ENCODE results near the gene KDM4B.

KDM4B gene

DNA sequence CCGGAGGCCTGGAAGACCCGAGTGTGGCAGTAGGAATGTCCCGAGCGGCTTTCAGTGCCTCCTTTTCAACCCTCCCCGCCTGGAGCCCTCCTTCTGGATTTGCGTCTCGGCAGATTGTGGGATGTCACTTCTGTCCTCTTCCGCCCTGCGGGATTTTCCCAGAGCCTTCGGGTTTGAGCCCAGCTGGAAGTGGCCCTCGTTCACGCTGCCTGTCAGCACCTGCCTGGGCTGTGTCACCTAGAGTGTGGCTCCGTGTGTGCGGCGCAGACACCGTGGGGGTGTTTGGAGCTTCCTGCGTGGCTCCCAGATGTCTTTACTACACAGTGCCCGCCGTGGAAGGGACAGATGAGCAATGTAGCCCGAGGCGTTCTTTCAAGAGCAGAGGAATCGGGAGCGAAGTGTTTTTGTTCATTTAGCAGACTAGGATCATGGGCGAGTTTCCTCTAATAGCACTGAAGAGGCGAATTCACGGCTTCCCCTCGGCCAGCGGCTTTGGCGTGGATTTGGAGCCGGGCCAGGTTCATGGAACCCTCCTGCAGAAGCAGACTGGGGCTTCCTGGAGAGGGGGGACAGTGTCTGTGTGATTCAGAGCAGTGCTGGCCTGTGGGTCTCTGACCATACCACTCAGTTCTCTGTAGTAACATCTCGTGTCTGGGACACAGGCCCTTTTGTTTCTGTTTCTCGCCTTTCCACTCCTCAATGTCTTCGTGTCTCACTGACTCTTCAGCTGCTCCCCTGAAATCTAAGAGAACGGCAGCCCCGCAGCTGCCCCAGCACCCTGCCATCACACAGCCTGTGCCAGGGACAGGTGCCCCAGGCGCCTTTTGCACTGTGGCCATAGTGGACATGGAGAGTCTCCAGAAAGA, 68.0 kb downstream of the KDM4B start:
- no peak for DNase-seq

DNA sequence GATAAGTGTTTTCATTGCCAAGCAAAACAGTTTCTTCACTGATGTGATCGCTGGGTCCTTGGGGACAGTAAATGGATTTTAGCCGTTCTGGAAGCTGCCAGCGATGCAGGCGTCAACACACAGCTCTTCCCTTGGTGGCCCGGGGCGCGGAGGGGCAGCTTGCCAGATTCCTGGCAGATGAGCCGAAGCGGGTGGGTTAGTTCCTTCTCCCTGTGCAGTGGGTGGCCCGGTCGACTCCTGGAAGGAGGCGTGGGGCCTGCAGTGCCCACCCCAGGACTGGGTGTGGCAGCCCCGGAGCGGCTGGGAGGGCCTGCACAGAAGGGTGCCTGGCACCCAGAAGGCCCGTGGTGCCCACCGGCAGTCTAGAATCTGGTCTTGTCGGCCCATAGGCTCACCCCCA, 69.0 kb downstream of the KDM4B start:
- no peak for DNase-seq

DNA sequence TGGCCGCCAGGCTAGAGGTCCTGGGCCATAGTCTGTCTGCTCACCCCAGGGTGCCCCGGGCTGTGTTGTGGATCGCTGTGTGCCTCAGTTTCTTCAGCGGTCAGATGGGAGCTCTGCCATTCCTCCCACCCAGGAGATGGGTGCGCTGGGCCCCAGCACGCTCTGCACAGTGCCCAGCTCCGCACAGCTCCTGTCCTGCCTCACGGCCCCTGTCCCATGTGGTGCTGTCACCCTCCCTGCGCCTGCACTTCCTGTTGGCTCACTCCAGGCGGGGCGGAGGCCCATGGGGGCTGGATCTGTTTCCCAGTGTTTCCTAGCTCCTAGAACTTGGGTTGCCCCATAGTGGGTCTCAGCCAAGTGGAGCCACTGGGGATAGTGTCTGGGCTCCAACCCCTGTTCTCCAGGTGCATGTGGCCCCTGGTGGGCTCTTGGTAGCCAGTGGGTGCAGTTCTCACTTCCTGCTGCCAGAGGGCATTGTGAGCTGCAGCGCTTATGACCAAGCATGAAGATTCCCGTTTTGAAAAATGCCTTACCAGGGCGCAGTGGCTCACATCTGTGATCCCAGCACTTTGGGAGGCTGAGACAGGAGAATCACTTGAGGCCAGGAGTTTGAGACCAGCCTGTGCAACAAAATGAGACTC, 69.8 kb downstream of the KDM4B start:
- DNase-seq: peak; percentile 19

DNA sequence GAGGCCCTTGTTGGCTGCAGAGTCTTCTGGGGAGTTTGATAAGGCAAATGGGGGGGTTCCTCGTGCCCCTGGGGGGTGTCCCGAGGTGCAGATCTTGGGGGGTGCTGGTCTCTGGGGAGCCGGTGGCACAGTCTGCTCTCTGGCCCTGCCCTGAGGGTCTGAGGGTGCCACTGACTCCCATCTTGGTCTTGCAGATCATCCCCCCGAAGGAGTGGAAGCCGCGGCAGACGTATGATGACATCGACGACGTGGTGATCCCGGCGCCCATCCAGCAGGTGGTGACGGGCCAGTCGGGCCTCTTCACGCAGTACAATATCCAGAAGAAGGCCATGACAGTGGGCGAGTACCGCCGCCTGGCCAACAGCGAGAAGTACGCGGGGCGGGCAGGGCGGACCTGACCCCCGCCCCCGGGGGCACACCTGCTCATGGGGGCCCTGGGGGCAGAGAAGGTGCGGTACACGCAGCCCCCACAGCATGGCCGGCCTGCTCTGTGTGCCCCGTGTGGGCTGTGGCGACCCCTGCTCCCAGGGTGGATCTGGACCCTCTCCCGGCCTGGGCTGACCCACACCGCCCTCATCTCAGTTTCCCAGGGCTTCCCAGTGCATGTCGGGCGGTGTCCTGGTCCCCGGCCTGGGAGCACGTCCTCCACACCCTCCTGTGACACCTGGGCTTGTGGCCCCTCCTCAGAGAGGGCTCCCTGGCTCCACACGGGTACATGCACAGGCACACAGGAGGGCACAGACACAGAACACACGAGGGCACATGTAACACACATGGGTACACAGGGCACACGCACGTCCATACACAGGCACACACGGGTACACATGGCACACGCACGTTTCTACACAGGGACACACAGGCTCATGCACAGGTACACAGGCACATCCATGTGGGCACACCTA, 71.0 kb downstream of the KDM4B start:
- DNase-seq: no peak

DNA sequence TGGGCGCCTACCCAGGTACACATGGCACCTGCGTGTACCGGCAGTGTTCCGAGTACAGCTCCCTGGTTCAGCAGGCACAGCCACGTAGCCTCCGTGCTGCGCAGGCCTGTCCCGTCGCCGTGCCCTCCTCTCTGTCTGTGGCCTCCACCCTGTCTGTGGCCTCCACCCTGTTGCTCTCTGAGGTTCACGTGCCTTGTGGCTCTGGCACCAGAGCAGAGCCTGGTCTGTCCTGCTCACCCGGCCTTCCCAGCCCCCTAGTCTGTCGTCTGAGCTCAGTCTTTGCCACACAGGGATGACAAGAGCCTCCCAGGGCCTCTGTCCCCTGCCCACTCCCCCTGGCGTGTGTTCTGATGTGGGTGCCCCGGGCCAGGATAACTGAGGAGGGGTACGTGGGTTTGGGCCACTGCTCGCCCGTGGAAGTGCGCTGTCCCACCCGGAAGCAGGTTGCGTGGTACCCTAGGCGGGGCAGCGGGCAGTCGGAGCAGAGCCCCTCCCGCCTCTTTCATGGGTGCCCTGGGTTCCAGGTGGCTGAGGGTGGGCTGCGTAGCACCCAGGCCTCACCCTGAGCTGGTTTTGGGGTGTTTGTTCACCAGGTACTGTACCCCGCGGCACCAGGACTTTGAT, 71.7 kb downstream of the KDM4B start:
- no peak for DNase-seq

DNA sequence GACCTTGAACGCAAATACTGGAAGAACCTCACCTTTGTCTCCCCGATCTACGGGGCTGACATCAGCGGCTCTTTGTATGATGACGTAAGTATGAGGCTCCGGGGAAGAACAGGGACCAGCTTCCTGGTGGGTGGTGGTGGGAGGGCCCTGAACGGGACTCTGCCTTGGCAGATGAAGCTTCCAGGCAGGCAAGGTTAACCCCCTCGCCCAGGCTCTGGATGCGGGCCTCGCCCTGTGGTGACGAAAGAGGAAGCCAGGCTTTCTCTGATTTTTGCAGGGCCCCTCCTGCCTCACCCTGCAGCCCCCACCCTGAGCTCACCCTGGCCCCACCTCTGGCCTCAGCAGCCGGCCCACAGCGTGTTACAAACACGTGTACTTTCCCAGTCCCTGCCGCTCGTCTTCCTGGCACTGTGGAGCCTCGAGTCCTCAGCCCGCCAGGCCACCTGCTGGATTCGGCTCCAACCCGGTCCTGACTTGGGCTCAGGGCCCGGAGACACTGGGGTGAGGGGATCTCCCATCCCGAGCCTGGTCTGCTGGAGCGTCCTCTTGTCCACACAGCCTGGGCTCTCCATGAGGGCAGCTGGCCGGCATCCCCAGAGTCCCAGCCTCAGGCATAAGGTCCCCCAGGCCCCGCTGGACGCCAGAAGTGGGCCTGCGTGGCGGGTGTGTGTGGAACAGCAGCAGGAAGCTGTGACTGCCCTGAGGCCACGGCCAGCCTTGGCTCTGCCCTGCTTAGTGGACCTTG, 72.4 kb downstream of the KDM4B start:
- no peak for DNase-seq

DNA sequence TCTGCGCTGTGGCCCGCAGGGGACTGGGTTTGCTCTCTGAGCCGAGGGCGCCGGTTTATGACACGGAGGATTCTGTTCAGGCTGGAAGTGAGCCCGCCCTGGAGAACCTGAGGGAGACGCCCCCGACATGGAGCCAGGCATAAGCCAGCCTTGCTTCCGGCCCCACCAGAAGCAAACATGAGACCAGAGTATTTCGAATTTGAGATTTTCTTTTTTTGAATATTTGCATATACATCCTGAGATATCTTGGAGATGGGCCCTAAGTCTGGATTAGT, 72.9 kb downstream of the KDM4B start:
- DNase-seq: no peak

DNA sequence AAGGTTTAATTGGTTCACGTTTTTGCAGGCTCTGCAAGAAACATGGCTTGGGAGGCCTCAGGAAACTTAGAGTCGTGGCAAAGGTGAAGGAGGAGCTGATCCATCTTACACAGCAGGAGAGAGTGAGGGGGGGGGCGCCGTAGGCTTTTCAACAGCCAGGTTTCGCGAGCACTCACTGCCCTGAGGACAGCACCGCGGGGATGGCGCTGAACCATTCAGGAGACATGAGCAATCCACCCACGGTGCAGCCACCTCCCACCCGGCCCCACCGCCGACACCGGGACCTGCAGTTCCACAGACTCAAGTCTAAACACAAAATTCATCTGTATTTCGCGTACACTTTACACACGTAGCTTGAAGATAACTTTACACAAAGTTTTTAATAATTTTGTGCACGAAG, 73.6 kb downstream of the KDM4B start:
- no peak for DNase-seq

DNA sequence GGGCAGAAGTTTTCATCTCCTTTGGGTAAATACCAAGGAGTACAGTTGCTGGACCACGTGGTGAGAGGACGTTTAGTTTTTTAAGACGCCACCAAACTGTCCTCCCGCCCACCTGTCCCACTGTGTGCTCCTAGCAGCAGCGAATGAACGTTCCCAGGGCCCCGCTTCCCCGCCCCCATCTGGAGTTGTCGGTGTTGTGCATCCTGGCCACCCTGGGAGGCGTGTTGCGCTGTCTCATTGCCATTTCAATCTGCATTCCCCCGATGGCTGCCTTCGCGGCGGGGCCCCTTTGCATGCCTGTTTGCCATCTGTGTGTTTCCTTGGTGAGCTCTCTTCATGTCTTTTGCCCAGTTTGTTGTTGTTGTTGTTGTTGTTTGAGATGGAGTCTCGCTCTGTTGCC, 76.1 kb downstream of the KDM4B start:
- no peak for DNase-seq

DNA sequence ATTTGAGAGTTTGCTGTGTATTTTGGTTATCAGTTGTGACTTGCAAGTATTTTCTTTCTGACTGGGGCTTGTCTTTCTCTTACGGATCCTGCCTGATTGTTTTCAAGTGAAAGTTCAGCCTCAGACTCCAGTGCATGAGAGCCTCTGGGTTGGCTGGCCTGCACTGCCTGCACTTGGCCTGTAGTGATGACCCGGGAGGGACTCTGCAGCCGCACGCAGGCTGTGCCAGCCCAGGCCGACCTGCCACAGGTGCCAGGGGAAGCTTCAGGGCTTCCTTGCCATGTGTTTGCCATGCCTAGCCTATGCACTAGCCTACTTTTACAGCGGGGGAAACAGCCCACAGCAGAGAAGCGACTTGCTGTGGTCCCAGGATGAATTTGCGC, 77.0 kb downstream of the KDM4B start:
- no peak for DNase-seq

DNA sequence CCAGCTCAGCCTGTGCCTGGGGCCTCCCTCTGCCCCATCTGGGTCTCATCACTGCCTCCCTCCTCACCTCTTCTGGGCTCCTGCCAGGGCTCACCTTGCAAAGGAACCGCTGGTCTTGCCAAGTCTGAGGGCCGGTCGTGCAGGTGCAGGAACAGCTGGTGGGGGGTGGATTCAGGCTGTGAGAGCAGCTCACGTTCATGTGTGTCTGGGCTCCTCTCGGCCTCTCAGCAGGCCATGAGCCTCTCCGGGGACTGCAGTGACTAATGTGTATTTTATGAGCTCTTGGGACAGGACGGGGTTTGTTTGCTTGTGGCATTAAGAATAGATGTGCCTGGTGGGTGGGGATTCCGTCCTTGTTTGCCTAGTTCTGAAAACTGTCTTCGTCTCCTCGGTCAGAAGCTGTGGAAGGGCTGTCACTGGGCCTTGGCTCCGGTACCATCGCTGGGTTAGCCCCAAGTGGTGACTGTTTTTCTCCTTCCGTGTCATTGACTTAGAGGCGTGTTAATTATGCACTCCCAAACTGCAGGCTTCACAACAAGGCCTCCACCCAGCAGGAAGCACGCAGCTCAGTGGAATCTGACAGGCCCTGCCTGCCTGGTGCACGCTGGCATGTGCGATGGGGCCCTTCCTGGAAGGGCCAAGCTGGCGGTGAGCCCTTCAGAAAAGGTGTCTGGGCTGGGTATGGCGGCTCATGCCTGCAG, 77.6 kb downstream of the KDM4B start:
- no peak for DNase-seq

DNA sequence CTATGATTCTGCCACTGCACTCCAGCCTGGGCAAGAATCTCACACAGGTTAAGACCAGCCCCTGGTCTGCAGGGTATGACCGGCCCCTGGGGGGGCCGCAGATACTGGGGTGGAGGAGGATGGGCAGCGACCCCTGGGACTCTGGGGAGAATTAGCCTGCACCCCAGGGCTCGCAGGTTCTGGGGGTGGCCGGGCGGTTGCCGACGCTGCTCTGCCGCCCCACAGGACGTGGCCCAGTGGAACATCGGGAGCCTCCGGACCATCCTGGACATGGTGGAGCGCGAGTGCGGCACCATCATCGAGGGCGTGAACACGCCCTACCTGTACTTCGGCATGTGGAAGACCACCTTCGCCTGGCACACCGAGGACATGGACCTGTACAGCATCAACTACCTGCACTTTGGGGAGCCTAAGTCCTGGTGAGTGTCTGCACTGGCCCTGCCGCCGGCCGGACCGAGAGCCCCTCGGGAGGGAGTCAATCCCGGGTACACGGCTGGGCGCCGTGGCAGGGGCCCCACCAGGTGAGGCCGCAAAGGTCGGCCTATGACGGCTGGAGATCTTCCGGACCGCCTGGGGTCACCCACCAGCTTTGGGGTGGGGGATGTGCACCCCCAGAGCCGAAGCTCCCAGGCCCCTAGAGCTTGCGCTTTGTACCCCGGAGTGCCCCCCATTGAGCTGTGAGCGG, 78.5 kb downstream of the KDM4B start:
- no peak for DNase-seq

DNA sequence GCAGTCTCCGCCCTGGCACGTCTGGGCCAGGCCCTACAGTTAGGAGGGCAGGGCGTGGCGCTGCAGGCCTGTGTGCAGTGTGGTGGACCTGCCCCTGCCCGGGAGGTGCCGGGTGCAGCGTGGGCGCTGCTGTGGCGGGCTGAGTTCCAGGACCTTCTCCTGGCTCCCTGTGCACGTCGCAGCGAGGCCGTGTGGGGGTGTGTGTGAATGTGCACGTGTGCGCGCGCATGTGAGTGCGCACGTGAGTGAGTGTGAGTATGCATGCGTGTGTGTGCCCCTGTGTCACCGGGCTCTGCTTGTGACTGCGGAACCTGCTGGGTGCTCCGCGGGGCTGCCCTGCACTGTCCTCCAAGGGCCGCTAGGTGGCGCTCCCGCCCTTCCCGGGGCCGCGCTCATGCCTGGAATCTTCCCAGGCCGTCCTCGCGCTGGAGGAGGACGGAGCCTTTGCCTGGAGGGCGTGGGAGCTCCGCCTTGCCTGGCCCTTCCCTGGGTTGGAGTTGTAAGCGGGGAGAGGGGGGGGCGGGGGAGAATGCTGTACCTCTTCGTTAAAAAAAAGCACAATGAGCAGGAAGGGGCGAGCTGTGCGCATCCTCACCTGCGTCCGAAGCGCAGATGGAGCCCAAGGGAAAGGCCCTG, 79.3 kb downstream of the KDM4B start:
- peak; percentile 64 for DNase-seq

DNA sequence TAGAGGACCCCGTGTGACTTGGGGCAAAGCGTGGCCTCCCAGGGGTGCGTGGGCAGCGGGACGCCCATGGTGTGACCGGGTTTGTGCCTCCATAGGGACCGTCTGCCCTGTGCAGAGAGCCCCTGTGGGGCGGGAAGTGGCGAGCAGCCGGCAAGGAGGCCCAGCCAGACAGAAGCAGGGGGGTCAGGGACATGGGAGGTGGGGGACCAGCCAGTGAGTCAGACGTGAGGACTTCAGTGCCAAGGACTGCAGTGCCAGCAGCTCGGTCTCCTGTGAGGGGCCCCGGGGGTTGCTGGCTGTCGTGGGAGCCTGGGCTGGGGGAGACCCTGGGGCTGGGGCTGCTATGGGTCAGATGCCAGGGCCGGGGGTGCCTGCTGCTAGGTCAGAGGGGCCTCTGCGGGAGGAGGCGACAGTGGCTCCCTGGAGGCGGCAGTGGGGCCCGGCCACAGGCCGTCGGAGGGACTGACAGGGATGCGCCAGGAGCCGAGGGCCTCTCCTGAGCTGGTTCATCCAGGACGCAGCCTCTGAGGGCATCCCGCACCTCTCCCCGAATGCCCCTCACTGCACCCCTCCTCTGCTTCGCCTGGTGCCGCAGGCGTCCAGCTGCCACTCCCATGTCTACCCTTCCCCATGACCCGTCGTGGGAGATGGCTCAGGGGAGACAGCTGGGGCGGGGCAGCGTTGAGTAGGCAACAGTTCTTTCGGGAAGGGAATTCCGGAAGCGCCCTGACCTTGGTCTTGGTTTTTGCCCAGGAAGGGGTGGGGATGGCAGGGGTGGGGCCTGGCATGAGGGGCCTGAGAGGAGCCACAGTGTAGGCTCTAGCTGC, 80.0 kb downstream of the KDM4B start:
- no peak for DNase-seq

DNA sequence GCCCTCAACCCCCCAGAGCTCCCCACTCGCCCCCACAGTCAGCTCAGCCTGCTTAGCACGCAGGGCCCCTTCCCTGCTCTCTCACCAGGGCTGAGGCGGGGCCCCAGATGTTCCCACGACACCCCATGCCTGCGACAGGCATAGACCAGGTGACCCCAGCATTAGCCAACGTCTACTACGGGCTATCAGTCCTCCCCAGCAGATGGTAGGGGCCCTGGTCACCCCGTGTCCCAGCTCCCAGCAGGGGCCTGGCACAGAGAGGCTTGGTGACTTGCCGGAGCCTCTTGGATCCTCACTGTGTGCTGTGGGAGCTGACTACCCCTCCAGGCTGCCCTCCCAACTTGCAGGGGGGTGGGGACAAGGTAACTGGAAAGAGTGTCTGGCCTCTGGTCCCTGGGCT, 80.6 kb downstream of the KDM4B start:
- DNase-seq: no peak

DNA sequence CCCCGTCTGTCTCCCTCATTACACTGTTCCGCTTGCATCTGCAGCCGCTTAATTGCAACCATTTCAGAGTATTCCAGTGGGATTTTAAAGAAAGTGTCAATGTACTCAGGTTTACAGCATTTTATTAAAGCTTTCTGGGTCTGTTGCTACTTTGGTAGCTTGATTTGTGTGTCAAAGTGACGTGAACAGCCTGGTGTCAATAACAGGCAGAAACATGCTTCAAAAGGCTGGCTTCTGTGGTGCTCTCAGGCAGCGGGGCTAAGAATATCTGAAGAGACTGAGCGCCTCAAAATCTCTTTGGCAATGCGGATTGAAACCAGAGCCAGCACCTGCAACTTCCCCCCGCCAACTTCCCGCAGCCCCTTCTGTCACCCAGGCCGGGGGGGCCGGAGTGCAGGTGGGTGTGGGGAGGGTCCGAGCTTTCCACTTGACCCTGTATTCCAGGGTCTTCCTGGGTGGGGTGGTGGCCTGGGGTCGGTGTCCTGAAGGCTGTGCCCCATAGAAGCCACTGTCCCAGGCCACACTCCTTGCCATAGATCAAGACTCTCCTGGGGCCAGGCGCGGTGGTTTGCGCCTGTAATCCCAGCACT, 81.2 kb downstream of the KDM4B start:
- no peak for DNase-seq

DNA sequence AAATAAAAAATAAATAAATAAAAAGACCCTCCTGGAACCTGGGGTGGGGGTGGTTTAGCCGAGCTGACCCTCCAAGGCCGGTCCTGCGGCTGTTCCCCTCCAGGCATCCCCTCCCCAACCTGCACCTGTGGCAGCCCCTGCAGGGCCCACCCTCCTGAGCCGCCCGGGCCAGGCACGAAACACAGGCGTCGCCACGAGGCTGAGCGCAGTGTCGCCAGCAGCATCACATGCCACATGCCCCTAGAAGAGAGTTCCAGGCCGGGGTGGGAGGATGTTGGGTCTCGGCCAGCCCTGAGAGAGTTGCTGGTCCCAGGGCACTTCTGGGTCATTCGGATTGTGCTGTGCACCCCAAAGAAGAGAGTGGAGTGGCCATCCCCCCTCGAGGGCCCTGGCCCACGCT, 82.0 kb downstream of the KDM4B start:
- DNase-seq: no peak

DNA sequence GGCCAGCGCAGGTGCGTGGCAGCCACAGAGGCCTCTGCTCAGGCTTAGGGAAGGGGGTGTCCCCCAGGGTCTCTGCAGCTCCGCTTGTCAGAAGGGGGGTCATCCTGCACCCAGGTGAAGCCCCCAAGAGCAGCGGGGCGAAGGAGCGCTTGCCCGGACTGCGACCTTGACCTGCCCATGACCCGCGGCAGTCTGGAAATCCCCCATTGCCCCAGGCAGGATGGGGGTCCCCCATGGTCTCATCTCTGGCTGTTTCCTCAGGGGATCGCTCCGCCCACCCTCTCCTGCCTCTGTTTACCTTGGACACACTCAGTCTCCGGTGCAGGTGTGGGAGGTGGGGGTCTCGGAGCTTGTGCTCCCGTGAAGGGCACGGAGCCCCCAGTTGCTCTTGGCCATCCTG, 82.7 kb downstream of the KDM4B start:
- DNase-seq: no peak

DNA sequence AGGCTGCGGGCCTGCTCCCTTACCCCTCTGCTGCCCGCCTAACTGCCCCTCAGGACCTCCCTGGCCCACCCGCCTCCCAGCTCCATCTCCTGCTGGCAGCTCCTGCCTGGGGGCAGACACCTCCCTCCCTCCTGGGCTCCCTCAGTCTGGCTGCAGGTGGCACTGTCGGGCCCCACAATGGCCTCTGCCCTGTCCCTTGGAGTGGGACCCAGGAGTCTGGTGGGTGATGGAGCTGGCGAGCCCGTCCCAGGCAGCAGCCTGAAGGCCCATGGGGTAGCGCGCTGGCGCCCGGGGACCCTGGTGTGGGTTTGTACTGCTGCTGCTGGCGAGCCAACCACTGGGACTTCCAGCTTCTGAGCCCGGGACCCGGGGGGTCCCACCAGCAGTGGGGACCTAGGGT, 83.6 kb downstream of the KDM4B start:
- DNase-seq: no peak

All from activated CD4-positive, alpha-beta T cell treated with anti-CD3 and anti-CD28 coated beads, Interleukin-10, Interleukin-2, amounts not matched to agents 100 ng/mL and 50 ng/mL, durations not matched to agents 16 hours and 8 hours (primary cell).